HG03460 (cell line): Measurements from ENCODE around the gene RAI1.

Experiments
- ATAC-seq: cut with Tn5 transposase; IDR thresholded peaks from one replicate; pipeline ENCODE4 v1.9.1; 2021; ENCODE audit not compliant: unreplicated experiment

Gene RAI1

GRCh38 chr17:17811381-17812210 is 130.3 kb downstream of the RAI1 start:
- ATAC-seq = no peak

- no peak for ATAC-seq
Observed at GRCh38 chr17:17812211-17813054, 131.2 kb downstream of the RAI1 start.

- no peak for ATAC-seq
Observed at GRCh38 chr17:17813055-17813724, 131.9 kb downstream of the RAI1 start.

GRCh38 chr17:17813725-17814095 is 132.5 kb downstream of the RAI1 start:
- no peak for ATAC-seq

GRCh38 chr17:17814162-17815061 is 133.2 kb downstream of the RAI1 start:
- ATAC-seq = no peak

GRCh38 chr17:17815062-17815406 is 133.8 kb downstream of the RAI1 start:
- ATAC-seq = no peak

- no peak for ATAC-seq
Observed at GRCh38 chr17:17815436-17816200, 134.4 kb downstream of the RAI1 start.

- no peak for ATAC-seq
Observed at GRCh38 chr17:17816240-17816814, 135.1 kb downstream of the RAI1 start.

- ATAC-seq = no peak
Observed at GRCh38 chr17:17816831-17817551, 135.7 kb downstream of the RAI1 start.

- ATAC-seq = no peak
Observed at GRCh38 chr17:17817552-17817947, 136.3 kb downstream of the RAI1 start.

- no peak for ATAC-seq
Observed at GRCh38 chr17:17818088-17818526, 136.8 kb downstream of the RAI1 start.

GRCh38 chr17:17819111-17819510 is 137.9 kb downstream of the RAI1 start:
- ATAC-seq = no peak

- ATAC-seq = peak; percentile 49
Observed at GRCh38 chr17:17819561-17819995, 138.3 kb downstream of the RAI1 start.

- ATAC-seq = no peak
Observed at GRCh38 chr17:17820046-17820445, 138.8 kb downstream of the RAI1 start.

GRCh38 chr17:17820463-17821158 is 139.4 kb downstream of the RAI1 start:
- no peak for ATAC-seq

- no peak for ATAC-seq
Observed at GRCh38 chr17:17822189-17822588, 140.9 kb downstream of the RAI1 start.

GRCh38 chr17:17822616-17823015 is 141.4 kb downstream of the RAI1 start:
- ATAC-seq = no peak

- peak; percentile 74 for ATAC-seq
Observed at GRCh38 chr17:17823433-17824118, 142.3 kb downstream of the RAI1 start.
